ENCODE data around the gene LTC4S. TPM values are rescaled to one million over a fixed set of nuclear protein-coding genes. Genes with fewer than 3 reads are reported as not detected.

LTC4S gene
- total and polyA plus RNA-seq, 9 of the 15 experiments (the other 6 are each of a cell fraction or from before 2014, with no cell fraction given), result 0.17 to 0.77 (median 0.75) TPM; not detected in 6

DNA sequence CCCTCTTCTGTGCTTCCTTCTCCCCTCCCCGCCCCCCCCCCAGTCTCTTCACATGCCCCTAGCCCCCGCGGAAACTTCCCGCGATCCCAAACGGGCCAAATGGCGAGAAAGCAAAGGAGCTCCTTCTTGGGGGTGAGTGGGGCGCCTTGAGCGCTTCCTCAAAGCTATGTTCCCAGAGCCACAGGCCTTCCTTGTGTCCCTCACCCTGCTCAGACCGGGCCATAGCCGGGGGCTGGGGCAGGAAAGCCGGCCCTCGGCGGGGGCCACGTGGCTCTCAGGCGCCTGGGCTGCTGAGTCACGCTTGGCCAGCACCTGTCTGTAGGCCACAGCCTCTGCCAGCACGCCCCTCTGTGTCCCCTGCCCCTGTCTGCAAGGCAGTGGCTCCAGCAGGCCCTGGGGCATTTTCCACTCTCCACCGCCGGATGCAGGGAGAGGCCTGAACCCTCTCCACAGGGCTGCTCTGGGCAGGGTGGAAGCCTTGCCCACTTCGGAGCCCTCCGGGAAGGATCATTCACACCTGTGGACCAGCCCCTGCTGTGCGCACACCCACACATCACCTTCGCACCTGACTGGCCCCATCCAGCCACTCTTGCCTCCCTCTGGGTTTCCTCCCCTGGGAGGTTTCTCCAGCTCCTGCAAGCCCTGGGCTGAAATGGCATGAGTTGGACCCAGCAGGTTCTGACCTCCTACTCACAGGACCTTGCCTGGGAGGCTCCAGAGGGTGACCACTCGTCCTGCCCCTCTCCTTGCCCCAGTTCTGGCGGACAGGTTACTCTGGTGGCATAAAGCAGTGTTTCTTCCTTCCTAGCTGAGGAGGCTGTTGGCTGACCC is 25.7 kb downstream of the LTC4S start:
- ChIA-PET CTCF (ENCODE audit: low intra/inter-chr PET ratio) (no interaction called here), POLR2A (interaction anchor here (0.8 to 3.5 kb wide), 11 partner anchors 7 to 120 kb away, joined by 3 to 30 read pairs (median 5); partner anchors contain the start of genes MAML1 and MGAT4B)
- in situ Hi-C loops (cut with MboI) (no loop called here), intact Hi-C loops (cut with micrococcal nuclease) (loop anchor here (2.0 to 5.0 kb wide), 3 partner anchors 15 to 197 kb away; partner anchors contain the start of genes HNRNPH1 and MRNIP)
- Histone ChIP-seq H3K27me3 (ENCODE audit: control insufficient read depth in 2 of 2, insufficient read depth in 2 of 2, low read length in 2 of 2) (no peaks in the 10 kb centered on the region), H3K4me3 (no peak overlapping the region), H3K27ac (ENCODE audit: extremely low read depth, low read depth, low read length) (peak overlapping the region; percentile 98), H3K9me1 (ENCODE audit: control insufficient read depth, insufficient read depth, low read length) (peaks cover 12% of the 10 kb centered on the region), H3K79me2 (ENCODE audit: control insufficient read depth, insufficient read depth, low read length) (peaks cover 68% of the 10 kb centered on the region), H3K4me2 (ENCODE audit: insufficient read depth, low read length) (peak overlapping the region; percentile 73), H3K4me1 (replicated peaks in 1 of 2; ENCODE audit: control insufficient read depth in 2 of 2, insufficient read depth in 2 of 2, low read length in 2 of 2) (peaks cover 37 to 83% of the 10 kb centered on the region in 2 experiments), H3K9me3 (replicated peaks; ENCODE audit: control insufficient read depth, insufficient read depth, low read depth, low read length) (no peaks in the 10 kb centered on the region), H3K9ac (ENCODE audit: insufficient read depth in 1 of 2, low read depth in 2 of 2, low read length in 2 of 2) (peak overlapping the region; percentile 96 to 97), H2AFZ (ENCODE audit: low read depth, low read length) (peak overlapping the region; percentile 84), H3K36me3 (ENCODE audit: control insufficient read depth, insufficient read depth, low read length) (peaks cover 48% of the 10 kb centered on the region; the same call in 2 of the 3 replicates), H4K20me1 (replicated peaks; ENCODE audit: control insufficient read depth, insufficient read depth, low read length) (peaks cover 30% of the 10 kb centered on the region)
- BruUV-seq (replicated peaks), result no TSS peak
- DNase-seq (ENCODE audit: extremely low read depth in 1 of 4, low spot score in 3 of 4), result peak; percentile 57 to 86 (median 68)
- ATAC-seq, result peak; percentile 53
- WGBS (ENCODE audit: insufficient coverage, low coverage, missing lambda C conversion rate), result 19% methylated on average over 21 of the region's 26 CpGs
- peak; percentile 54 for FAIRE-seq
- TF ChIP-seq, protein P1, sequence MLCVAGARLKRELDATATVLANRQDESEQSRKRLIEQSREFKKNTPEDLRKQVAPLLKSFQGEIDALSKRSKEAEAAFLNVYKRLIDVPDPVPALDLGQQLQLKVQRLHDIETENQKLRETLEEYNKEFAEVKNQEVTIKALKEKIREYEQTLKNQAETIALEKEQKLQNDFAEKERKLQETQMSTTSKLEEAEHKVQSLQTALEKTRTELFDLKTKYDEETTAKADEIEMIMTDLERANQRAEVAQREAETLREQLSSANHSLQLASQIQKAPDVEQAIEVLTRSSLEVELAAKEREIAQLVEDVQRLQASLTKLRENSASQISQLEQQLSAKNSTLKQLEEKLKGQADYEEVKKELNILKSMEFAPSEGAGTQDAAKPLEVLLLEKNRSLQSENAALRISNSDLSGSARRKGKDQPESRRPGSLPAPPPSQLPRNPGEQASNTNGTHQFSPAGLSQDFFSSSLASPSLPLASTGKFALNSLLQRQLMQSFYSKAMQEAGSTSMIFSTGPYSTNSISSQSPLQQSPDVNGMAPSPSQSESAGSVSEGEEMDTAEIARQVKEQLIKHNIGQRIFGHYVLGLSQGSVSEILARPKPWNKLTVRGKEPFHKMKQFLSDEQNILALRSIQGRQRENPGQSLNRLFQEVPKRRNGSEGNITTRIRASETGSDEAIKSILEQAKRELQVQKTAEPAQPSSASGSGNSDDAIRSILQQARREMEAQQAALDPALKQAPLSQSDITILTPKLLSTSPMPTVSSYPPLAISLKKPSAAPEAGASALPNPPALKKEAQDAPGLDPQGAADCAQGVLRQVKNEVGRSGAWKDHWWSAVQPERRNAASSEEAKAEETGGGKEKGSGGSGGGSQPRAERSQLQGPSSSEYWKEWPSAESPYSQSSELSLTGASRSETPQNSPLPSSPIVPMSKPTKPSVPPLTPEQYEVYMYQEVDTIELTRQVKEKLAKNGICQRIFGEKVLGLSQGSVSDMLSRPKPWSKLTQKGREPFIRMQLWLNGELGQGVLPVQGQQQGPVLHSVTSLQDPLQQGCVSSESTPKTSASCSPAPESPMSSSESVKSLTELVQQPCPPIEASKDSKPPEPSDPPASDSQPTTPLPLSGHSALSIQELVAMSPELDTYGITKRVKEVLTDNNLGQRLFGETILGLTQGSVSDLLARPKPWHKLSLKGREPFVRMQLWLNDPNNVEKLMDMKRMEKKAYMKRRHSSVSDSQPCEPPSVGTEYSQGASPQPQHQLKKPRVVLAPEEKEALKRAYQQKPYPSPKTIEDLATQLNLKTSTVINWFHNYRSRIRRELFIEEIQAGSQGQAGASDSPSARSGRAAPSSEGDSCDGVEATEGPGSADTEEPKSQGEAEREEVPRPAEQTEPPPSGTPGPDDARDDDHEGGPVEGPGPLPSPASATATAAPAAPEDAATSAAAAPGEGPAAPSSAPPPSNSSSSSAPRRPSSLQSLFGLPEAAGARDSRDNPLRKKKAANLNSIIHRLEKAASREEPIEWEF (CRISPR knock-in tag; IDR thresholded peaks at IDR 0.05), result peak; percentile 91; the same call in 1 of the 2 replicates
- TF ChIP-seq, protein P2, sequence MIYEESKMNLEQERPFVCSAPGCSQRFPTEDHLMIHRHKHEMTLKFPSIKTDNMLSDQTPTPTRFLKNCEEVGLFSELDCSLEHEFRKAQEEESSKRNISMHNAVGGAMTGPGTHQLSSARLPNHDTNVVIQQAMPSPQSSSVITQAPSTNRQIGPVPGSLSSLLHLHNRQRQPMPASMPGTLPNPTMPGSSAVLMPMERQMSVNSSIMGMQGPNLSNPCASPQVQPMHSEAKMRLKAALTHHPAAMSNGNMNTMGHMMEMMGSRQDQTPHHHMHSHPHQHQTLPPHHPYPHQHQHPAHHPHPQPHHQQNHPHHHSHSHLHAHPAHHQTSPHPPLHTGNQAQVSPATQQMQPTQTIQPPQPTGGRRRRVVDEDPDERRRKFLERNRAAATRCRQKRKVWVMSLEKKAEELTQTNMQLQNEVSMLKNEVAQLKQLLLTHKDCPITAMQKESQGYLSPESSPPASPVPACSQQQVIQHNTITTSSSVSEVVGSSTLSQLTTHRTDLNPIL (CRISPR knock-in tag; IDR thresholded peaks at IDR 0.05), result no peak; the same call in 1 of the 2 replicates
- TF ChIP-seq STAT5B (CRISPR knock-in tag; IDR thresholded peaks at IDR 0.05) (no peak), ZNF282 (CRISPR knock-in tag; IDR thresholded peaks at IDR 0.05) (no peak), RAD21 (CRISPR knock-in tag; conservative IDR thresholded peaks at IDR 0.05 in 1 of 2, IDR thresholded peaks at IDR 0.05 in 1 of 2) (no peak; a peak in 1 of 4 replicates), MTA1 (IDR thresholded peaks at IDR 0.05; ENCODE audit: borderline replicate concordance) (no peak; the same call in 1 of the 2 replicates), TEAD4 (IDR thresholded peaks at IDR 0.05; ENCODE audit: low read length) (no peak), TEAD4 (CRISPR knock-in tag; IDR thresholded peaks at IDR 0.05; ENCODE audit: borderline replicate concordance) (no peak), RFX7 (CRISPR knock-in tag; IDR thresholded peaks at IDR 0.05) (no peak), ZC3H11A (IDR thresholded peaks at IDR 0.05; ENCODE audit: low read depth, low read length) (no peak), PYGO2 (tag; IDR thresholded peaks at IDR 0.05) (peak; percentile 65; the same call in 1 of the 2 replicates), SMAD2 (IDR thresholded peaks at IDR 0.05; ENCODE audit: low read depth, low read length) (no peak)
- TF ChIP-seq, protein P3, sequence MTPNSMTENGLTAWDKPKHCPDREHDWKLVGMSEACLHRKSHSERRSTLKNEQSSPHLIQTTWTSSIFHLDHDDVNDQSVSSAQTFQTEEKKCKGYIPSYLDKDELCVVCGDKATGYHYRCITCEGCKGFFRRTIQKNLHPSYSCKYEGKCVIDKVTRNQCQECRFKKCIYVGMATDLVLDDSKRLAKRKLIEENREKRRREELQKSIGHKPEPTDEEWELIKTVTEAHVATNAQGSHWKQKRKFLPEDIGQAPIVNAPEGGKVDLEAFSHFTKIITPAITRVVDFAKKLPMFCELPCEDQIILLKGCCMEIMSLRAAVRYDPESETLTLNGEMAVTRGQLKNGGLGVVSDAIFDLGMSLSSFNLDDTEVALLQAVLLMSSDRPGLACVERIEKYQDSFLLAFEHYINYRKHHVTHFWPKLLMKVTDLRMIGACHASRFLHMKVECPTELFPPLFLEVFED (CRISPR knock-in tag; conservative IDR thresholded peaks at IDR 0.05), result peak; percentile 87

All from K562 (cell line).